Natural killer cell (primary cell): Measurements from ENCODE around the gene CEP83. TPM values are rescaled to one million over a fixed set of nuclear protein-coding genes. Genes with fewer than 3 reads are reported as not detected.
A peak's percentile ranks its signal among the peaks of the same experiment; 100 is the strongest.

Experiments
- ATAC-seq, 3 donors: fragments of 150-1000 bp in 2 of 3; fragments of 200-7000 bp in 1 of 3; cut with Tn5 transposase; 1 replicate in 1 of 3; 2 replicates in 2 of 3; pipeline ENCODE4 v1.10.0; 2021; ENCODE audit warnings: mild to moderate bottlenecking in 2 of 3, moderate library complexity in 2 of 3
- DNase-seq, 2 donors: peaks; one replicate each; pipeline versions ENCODE4 v3.0.0 to v3.0.0-alpha.2; 2013 to 2021; ENCODE audit warnings: mixed read lengths in 1 of 2
- H3K27ac ChIP-seq: one replicate; pipeline ENCODE4 v1.5.1; 2013; ENCODE audit warnings: mild to moderate bottlenecking, low read length
- H3K27me3 ChIP-seq: one replicate; pipeline ENCODE4 v1.6.1; 2013; ENCODE audit warnings: low read length; ENCODE audit not compliant: control insufficient read depth, insufficient read depth
- H3K36me3 ChIP-seq: one replicate; pipeline ENCODE4 v1.6.1; 2013; ENCODE audit warnings: low read length; ENCODE audit not compliant: control insufficient read depth, insufficient read depth
- H3K4me1 ChIP-seq: one replicate; pipeline ENCODE4 v1.6.1; 2013; ENCODE audit warnings: low read length; ENCODE audit not compliant: control insufficient read depth, insufficient read depth
- H3K4me3 ChIP-seq: one replicate; pipeline ENCODE4 v1.5.1; 2013; ENCODE audit warnings: low read length
- H3K9me3 ChIP-seq: one replicate; pipeline ENCODE4 v1.6.1; 2013; ENCODE audit warnings: low read length; ENCODE audit not compliant: control insufficient read depth, insufficient read depth
- H3K27ac Mint-ChIP-seq, 2 donors: one replicate each; pipeline ENCODE4 v1.8.0; 2022; ENCODE audit warnings: mild to moderate bottlenecking in 2 of 2, mixed read lengths in 2 of 2, moderate library complexity in 1 of 2
- H3K27me3 Mint-ChIP-seq, 2 donors: one replicate each; pipeline ENCODE4 v1.8.0; 2022; ENCODE audit warnings: low read depth in 2 of 2, mixed read lengths in 2 of 2
- H3K36me3 Mint-ChIP-seq: one replicate; pipeline ENCODE4 v1.8.0; 2022; ENCODE audit warnings: mixed read lengths
- H3K4me1 Mint-ChIP-seq, 2 donors: one replicate each; pipeline ENCODE4 v1.8.0; 2022; ENCODE audit warnings: mixed read lengths in 2 of 2
- H3K4me3 Mint-ChIP-seq: one replicate; pipeline ENCODE4 v1.8.0; 2022; ENCODE audit warnings: mild to moderate bottlenecking, moderate library complexity, mixed read lengths
- H3K9me3 Mint-ChIP-seq, 2 donors: one replicate each; pipeline ENCODE4 v1.8.0; 2022; ENCODE audit warnings: mixed read lengths in 2 of 2
- CTCF ChIP-seq: fragments of 200-600 bp; IDR thresholded peaks from one replicate; pipeline ENCODE4 v1.8.0; 2022; ENCODE audit warnings: antibody characterized with exemption
- WGBS: methylation state at CpG from one replicate; pipeline ENCODE4 v1.1.7; 2013; ENCODE audit warnings: missing lambda C conversion rate; ENCODE audit not compliant: insufficient coverage; 5-methylcytosine and 5-hydroxymethylcytosine counted together
- intact Hi-C: fragments of 100-400 bp; cut with micrococcal nuclease; formaldehyde crosslinking; loops from one replicate; pipeline ENCODE4 v1.14.2; 2022
- total RNA-seq, 4 donors: library from RNA; stranded (reverse); fragments of 120-200 nt in 1 of 4; gene quantifications; one replicate each; pipeline versions ENCODE4 v1.2.3 to v1.2.4, GENCODE V29; 2013 to 2022

CEP83 gene
- 10 to 100 TPM; 13.3 to 19.3 (median 15.2) TPM for total RNA-seq
- 38.1 TPM for total RNA-seq (2013)

GRCh38 chr12:94459728-94460615 is at the start of gene CEP83:
Gene CEP83 (minus strand): TSS chr12:94459867. CDS start chr12:94412490, 47,377 bp downstream.
- intact Hi-C loops: loop anchor here (2.0 to 5.0 kb wide), 2 partner anchors 197 to 217 kb away; no protein-coding TSS in a partner anchor
- peak; percentile 96 to 99 (median 98) for ATAC-seq
- Mint-ChIP-seq H3K36me3 (no peaks in the 10 kb centered on the region), H3K27me3 (peaks cover 7 to 10% of the 10 kb centered on the region in 2 donors), H3K4me3 (peak within 1 kb of the TSS; percentile 94), H3K9me3 (no peaks in the 10 kb centered on the region), H3K27ac (peak within 1 kb of the TSS; percentile 90 to 95), H3K4me1 (peaks cover 13 to 18% of the 10 kb centered on the region in 2 donors)
- Histone ChIP-seq H3K36me3 (no peaks in the 10 kb centered on the region), H3K9me3 (no peaks in the 10 kb centered on the region), H3K4me1 (peaks cover 6% of the 10 kb centered on the region), H3K27ac (peak within 1 kb of the TSS; percentile 86), H3K27me3 (no peaks in the 10 kb centered on the region), H3K4me3 (peak within 1 kb of the TSS; percentile 85)
- no peak for TF ChIP-seq CTCF
- DNase-seq: peak; percentile 96 to 98
- under 1% methylated on average over 77 of the region's 77 CpGs for WGBS

GRCh38 chr12:94509317-94509716 is 49.6 kb upstream of the CEP83 start:
- H3K4me3 ChIP-seq: no peak overlapping the region
- no peaks in the 10 kb centered on the region for H3K36me3 Mint-ChIP-seq
- H3K4me3 Mint-ChIP-seq: no peak overlapping the region
- ATAC-seq (no peak), DNase-seq (no peak)
- no peak for TF ChIP-seq CTCF
- no peak overlapping the region for H3K27ac Mint-ChIP-seq
- WGBS: 75% methylated on average over 2 of the region's 3 CpGs
- intact Hi-C loops: no loop called here
- H3K4me1 ChIP-seq: no peaks in the 10 kb centered on the region
- H3K27ac ChIP-seq: no peak overlapping the region
- no peaks in the 10 kb centered on the region for H3K9me3 Mint-ChIP-seq
- H3K4me1 Mint-ChIP-seq: no peaks in the 10 kb centered on the region
- H3K27me3 Mint-ChIP-seq: peaks cover 0 to 10% of the 10 kb centered on the region in 2 donors
- H3K9me3 ChIP-seq: no peaks in the 10 kb centered on the region
- no peaks in the 10 kb centered on the region for H3K36me3 ChIP-seq
- H3K27me3 ChIP-seq: no peaks in the 10 kb centered on the region

- ATAC-seq: no peak
- WGBS: 96% methylated on average over 3 of the region's 3 CpGs
- H3K9me3 Mint-ChIP-seq: no peaks in the 10 kb centered on the region
- H3K4me3 Mint-ChIP-seq: no peak overlapping the region
- Histone ChIP-seq H3K27me3 (no peaks in the 10 kb centered on the region), H3K36me3 (no peaks in the 10 kb centered on the region), H3K27ac (no peak overlapping the region), H3K9me3 (peaks cover 3% of the 10 kb centered on the region), H3K4me1 (no peaks in the 10 kb centered on the region), H3K4me3 (no peak overlapping the region)
- no peak for DNase-seq
- peaks cover 0 to 10% of the 10 kb centered on the region in 2 donors for H3K27me3 Mint-ChIP-seq
- intact Hi-C loops: no loop called here
- peaks cover 7% of the 10 kb centered on the region for H3K36me3 Mint-ChIP-seq
- no peaks in the 10 kb centered on the region for H3K4me1 Mint-ChIP-seq
- TF ChIP-seq CTCF: no peak
- H3K27ac Mint-ChIP-seq: no peak overlapping the region
These were observed 47.8 kb upstream of the CEP83 start for GRCh38 chr12:94507455-94507854.
